GM18873 (cell line): ENCODE data around the gene WRNIP1.
"Not testable (repeated sequence)": the region's sequence is repeated elsewhere in the genome, so short reads cannot be mapped to it uniquely, and the experiment has no call there.

Experiments used
- ATAC-seq: cut with Tn5 transposase; IDR thresholded peaks from one replicate; pipeline ENCODE4 v1.9.1; 2021; ENCODE audit warnings: mild to moderate bottlenecking, moderate library complexity, moderate number of reproducible peaks; ENCODE audit not compliant: unreplicated experiment, low FRiP score

WRNIP1 gene

GRCh38 chr6:2782356-2782708 lies 17.1 kb downstream of the WRNIP1 start:
- no peak for ATAC-seq

GRCh38 chr6:2782825-2783187 lies 17.6 kb downstream of the WRNIP1 start:
- ATAC-seq = no peak

- no peak for ATAC-seq
These were observed 18.2 kb downstream of the WRNIP1 start for GRCh38 chr6:2783188-2783963.

GRCh38 chr6:2784061-2784460 lies 18.9 kb downstream of the WRNIP1 start:
- no peak for ATAC-seq

- ATAC-seq = no peak
These were observed 19.7 kb downstream of the WRNIP1 start for GRCh38 chr6:2784930-2785329.

GRCh38 chr6:2786269-2786668 lies 21.1 kb downstream of the WRNIP1 start:
- no peak for ATAC-seq

GRCh38 chr6:2790588-2791449 lies 25.6 kb downstream of the WRNIP1 start:
- no peak for ATAC-seq

GRCh38 chr6:2791450-2791974 lies 26.3 kb downstream of the WRNIP1 start:
- ATAC-seq = no peak

GRCh38 chr6:2792330-2793110 lies 27.3 kb downstream of the WRNIP1 start:
- ATAC-seq = no peak

- no peak for ATAC-seq
These were observed 28.4 kb downstream of the WRNIP1 start for GRCh38 chr6:2793534-2794151.

GRCh38 chr6:2794171-2794730 lies 29.1 kb downstream of the WRNIP1 start:
- no peak for ATAC-seq

- no peak for ATAC-seq
These were observed 30.0 kb downstream of the WRNIP1 start for GRCh38 chr6:2795162-2795561.

GRCh38 chr6:2795956-2796355 lies 30.8 kb downstream of the WRNIP1 start:
- no peak for ATAC-seq

GRCh38 chr6:2796861-2797260 lies 31.7 kb downstream of the WRNIP1 start:
- ATAC-seq = no peak

GRCh38 chr6:2797564-2798031 lies 32.4 kb downstream of the WRNIP1 start:
- no peak for ATAC-seq

- no peak for ATAC-seq
These were observed 33.5 kb downstream of the WRNIP1 start for GRCh38 chr6:2798586-2799134.

- ATAC-seq = no peak
These were observed 34.8 kb downstream of the WRNIP1 start for GRCh38 chr6:2799936-2800527.

GRCh38 chr6:2800552-2801316 lies 35.5 kb downstream of the WRNIP1 start:
- no peak for ATAC-seq

- not testable (repeated sequence) for ATAC-seq
These were observed 36.5 kb downstream of the WRNIP1 start for GRCh38 chr6:2801687-2802086.
